ENCODE data around the gene TRMT13.

TRMT13 gene, protein sequence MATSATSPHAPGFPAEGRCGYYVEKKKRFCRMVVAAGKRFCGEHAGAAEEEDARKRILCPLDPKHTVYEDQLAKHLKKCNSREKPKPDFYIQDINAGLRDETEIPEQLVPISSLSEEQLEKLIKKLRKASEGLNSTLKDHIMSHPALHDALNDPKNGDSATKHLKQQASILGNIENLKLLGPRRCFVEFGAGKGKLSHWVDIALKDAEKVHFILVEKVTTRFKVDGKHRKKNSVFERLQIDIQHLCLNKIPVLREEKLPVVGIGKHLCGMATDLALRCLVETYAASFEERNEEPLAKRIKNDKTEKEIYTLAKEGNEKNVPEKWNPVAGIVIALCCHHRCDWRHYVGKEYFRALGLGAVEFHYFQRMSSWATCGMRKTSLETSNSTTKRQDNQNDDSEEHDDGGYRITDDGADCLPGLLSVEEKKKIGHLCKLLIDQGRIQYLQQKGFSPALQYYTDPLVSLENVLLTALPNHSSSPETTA
- total RNA-seq, result 2.7 to 16.4 (median 10.0) reads per million in 18 experiments

DNA sequence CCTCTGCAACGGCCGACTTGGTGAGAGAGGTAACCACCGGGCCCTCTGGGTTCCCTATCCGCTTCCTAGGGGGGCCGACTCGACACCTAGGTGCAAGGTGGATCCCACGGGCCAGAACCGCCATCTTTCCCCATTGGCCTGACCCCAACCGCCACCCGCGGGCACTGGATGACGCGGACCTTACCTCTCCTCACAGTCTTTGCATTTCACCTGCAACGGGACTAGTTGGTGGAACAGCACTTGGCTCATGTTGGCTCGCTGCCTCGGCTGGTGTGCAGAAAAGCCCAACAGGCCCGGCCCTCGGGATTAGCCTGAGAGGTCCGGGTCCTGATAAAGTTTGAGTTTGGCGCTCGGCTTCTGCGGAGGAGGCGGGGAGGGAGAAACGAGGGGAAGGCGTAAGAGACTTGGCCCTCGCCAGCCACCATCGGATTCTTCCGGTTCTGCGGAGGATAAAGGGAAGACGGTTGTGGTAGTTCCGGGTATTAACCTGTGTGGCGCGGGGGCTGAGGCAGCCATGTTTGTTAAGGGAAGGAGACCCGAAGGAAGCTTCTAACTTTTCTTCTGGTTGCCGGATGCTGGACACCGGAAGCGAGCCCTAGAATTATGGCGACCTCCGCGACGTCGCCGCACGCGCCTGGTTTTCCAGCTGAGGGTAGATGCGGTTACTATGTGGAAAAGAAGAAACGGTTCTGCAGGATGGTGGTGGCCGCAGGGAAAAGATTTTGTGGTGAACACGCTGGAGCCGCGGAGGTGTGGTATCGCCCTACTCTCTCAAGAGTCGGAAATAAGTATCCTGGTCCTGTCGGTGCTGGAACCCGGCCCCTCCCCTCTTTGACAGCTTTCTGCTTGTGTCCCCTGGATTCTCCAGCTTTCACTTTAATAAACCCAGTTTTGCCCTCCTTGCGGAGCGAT lies at the start of gene TRMT13, which contains the start of gene SASS6:
TSS of gene TRMT13 (plus strand) at position 598 of the 912 bp plus-strand sequence. CDS start at position 604, 6 bp downstream.
TSS of gene SASS6 (minus strand) at position 365 of the 912 bp plus-strand sequence. CDS start at position 249, 116 bp downstream.
- peak; percentile 98 for DNase-seq

DNA sequence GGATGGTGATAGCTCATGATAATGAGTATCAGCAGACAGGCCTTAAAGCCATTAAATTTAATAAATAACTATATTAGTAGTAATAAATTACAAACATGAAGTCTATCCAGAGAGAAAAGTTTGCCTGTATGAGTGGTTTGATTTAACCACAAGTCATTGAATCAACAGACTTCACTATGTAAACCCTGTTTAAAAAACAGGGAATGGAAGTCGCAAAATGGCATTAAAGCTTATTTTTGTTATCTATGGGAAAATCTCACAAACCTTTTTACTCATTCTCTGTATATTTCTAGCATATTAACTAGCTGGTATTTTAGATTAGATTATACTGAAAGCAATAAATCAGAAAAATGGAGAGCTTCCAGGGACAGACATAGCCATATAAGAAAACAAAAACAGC lies 45.6 kb upstream of the TRMT13 start:
- DNase-seq, result no peak

DNA sequence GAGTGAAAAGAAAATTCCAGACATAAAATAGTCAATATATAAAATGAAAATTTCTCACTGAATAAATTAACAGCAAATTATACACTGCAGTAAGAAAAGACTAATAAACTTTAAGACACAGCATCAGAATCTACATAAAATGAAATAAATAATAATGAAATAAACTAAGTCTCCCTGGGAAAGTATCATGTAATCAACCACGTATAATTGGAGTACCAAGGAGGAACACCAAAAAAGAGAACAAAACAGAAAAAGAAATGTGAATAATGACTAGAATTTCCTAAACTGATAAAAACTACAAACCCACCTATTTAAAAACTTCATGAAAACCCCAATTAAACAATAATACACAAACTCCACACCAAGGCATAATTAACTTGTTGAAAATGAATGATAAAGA lies 43.9 kb upstream of the TRMT13 start:
- no peak for DNase-seq

DNA sequence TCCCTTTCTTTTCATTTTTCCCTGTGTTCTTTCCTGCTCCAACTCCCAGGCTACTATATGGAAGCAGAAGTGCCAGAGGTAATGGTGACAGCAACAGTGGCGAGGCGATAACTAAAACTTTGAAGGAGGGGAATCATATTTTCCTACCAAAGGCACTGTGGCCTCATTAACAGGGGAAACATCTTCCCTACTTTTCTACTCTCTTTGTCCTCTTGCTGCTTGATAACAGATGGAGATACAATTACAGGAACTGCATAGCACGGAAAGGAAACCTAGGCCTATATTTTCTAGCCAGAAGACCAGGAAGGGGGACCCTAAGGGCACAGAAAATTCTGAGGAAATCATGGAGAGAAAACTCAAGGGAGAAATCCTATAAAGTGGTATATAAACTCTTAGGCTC lies 42.5 kb upstream of the TRMT13 start:
- DNase-seq, result no peak

DNA sequence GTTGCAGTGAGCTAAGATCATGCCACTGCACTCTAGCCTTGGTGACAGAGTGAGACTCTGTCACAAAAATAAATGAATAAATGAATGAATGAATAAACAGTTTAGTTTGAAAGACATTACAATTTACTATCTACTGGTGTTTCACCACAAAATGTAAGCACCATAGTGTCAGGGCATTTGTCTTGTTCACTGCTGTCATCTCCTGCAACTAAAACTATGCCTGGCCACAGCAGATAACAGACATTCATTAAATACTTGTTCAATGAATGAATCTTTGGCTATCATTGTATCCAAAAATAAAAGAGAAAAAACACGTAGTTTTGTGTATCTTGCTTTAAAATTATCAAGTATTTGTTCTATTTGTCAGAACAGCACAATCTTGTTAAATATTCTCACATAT lies 32.8 kb upstream of the TRMT13 start:
- no peak for DNase-seq

DNA sequence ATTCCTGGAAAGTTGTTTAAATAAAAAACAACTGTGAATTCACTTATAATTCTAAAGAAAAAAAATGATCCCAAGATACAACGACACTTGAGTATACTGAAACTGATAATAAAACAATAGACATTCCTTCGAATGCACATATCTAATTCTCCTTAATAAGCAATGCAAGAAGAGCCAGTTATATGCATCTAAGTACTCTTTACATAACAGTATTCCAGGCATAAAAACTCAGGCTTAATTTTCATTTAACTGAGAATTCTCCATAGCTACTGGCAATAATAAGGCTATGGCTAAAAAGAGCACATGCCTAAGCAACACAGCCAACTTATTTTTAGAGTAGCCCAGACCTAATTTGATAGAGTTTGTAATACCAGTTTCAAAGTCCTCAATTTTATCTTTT lies 31.4 kb upstream of the TRMT13 start:
- DNase-seq, result no peak

DNA sequence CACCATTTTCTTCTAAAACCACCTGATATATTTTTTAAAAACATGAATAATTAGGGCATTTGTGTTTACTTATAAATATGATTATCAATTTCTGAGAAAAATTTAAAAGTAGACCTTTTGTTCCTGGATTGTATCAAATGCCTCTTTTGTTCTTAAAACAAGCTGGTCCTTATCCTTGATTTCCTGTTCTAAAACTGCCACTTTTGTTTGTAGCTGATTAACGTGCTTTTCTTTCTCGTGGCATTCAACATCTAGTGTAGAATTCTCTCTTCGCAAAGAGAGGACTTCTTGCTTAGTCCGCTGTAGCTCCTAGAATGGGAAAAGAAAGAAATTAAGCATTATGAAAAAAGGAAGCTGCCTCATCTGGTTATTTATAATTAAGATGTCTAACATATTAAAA lies 25.3 kb upstream of the TRMT13 start:
- no peak for DNase-seq

DNA sequence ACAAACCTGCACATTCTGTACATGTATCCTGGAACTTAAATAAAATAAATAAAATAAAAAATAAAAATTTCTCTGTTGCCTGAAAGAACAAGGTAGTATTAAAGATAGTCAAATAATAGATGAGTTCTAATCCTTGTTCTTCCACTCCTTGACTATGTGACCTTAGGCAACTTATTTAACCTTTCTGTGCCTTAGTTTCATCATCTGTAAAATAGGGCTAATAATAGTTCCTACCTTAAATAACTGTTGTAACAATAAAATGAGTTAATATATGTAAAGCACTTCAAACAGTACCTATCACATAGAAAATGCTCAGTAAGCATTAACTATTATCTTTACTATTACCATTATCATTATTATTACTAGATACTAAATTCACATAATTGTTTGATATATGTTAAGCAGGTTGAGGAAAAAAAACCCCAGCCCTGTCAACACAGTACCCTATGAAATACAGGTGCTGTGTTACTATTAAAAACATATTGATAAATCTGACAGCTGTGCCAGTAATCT lies 23.4 kb upstream of the TRMT13 start:
- DNase-seq, result no peak

DNA sequence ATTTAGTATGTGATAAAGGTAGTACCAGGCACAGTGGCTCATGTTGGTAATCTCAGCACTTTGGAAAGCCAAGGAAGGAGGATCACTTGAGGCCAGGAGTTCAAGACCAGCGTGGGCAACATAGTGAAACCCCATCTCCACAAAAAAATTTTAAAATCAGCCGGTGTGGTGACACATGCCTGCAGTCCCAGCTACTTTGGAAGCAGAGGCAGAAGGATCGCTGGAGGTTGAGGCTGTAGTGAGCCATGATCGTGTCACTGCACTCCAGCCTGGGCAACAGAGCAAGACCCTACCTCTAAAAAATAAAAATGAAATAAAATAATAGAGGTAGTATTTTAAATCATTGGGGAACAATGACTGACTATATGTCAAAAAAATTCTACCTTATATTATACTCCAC lies 17.4 kb upstream of the TRMT13 start:
- no peak for DNase-seq

DNA sequence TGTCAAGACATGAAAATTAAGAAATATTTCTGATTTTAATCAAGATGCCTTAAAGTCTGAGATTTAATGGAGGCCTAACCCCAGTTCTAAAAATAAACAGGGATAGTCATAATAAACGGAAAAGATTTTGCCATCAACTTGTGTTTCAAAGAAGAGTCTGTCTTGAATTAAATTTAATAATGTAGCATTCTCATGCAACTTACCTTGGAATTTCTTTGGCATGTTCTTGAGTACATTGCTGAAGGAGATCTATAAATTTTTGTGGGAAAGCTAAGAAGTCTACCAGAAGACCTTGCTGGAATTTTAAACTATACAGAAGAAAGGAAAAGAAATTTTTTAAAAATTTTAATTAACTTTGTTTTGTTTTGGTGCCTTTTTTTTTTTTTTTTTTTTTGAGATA lies 10.8 kb upstream of the TRMT13 start:
- DNase-seq, result no peak

DNA sequence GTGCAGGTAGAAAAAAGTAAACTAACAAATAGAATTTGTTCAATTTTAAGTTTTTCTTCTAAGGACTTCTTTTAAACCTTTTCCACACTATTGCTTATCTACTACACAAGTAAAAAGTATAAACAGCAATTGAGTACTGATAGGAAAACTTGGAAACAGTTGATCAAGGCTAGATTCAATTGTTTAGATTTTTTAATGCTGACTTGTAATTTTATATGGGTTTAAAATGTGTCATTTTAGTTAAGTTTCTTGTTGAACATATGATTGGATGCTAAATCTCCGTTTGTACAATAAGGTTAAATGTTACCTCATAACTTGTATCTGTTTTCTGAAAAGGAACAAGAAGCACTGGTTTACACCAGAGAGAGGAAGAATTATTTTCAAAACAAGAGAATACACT lies 5.7 kb upstream of the TRMT13 start:
- DNase-seq, result no peak

DNA sequence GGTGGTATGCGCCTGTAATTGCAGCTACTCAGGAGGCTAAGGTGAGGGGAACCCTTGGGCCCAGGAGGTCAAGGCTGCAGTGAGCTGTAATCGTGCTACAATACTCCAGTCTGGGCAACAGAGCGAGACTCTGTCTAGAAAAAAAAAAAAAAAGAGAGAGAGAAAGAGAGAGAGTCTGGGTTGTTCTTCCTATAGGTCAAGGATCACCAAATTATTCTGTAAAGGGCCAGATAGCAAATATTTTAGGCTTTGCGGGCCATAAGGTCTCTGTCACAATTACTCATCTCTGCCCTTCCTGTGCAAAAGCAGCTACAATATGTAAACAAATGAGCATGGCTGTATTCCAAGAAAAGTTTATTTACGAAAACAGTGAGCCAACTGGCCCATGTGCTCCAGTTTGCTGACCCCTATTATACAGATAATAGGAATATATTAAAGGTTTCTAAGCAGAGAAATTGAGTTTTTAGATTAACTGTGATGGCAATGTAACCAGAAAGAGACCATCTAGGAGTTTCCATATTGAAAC lies 2.3 kb upstream of the TRMT13 start:
- DNase-seq, result no peak

DNA sequence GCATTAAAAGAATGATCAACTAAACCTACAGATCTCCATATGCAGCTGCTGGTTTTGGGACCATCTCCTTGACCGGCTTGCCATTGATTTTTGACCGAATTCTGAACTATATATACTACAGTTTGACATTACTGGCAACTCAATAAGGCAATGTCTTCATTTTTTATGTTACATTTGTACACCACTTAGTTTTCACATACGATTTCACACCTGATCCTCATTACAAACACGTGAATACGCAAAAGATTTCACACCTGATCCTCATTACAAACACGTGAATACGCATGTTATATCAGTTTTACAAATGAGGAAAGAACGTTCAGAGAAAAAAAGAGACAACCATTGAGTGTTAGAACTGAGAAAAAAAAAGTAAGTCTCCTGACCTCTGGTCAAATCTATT lies 1.3 kb upstream of the TRMT13 start:
- no peak for DNase-seq

DNA sequence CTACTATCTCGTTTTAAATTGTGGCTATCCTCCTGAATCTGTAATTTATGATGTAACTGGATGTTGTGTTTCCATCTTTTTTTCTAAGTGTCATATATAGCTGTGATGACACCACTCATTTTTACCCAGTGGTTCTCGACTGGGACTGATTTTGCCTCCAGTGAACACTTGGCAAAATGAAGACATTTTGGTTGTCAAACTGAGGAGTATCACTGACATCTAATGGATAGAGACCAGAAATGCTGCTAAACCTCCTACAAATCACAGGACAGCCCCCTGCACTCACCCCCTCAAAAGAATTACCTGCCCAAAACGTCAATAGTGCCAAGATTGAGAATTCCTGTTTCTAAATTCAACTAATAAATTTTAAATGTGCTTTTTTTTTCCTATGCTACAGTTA lies 1.9 kb downstream of the TRMT13 start:
- DNase-seq, result no peak

DNA sequence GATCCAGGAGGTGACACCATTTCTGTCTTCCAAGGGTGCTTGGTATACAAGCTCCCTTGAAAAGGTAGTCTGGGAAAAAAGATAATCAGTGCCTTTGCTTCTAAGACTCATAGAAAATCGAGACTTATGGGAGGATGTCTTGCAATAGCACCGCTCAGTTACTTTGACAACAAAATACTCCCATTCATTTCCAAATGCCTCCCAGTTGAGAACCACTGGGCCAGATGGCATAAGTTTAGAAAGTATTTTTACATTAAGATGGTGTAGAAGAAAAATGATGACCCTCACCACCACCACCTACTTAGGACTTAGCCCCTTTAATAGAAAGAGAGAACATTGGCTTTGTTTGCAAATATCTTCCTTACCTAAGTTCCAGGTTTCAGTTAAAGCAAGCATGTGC lies 4.6 kb downstream of the TRMT13 start:
- DNase-seq, result no peak

DNA sequence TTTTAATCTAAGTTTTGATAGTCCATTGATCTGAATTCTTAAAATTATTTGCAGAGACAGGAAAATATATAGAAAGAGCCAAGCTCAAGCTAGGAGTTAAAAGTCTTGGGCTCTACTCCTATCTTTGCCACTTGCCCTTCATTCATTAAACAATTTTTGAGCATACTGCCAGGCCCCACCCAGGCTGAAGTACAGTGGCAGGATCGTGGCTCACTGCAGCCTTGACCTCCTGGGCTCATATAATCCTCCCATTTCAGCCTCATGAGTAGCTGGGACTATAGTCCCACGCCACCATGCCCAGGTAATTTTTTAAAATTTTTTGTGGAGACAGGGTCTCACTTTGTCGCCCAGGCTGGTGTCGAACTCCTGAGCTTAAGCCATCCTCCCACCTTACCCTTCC lies 8.2 kb downstream of the TRMT13 start:
- no peak for DNase-seq

DNA sequence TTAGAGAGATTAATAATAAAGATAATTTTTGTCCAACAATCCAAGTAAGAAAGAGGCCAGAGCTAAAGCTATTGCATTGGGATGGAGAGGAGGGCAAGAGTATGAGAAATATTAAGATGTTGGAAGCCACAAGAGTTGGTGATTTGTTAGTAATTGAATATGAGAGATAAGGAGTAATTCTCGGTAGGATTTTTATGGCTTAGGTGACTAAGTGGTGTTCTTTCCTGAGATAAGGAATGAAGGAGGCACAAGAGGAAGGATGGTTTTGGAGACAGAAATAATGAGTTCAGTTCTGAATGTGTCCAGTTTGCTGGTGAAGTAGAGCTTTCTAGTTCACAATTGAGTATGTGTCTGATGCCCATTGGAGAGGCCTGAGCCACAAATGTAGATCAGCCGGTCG lies 9.4 kb downstream of the TRMT13 start:
- DNase-seq, result no peak

DNA sequence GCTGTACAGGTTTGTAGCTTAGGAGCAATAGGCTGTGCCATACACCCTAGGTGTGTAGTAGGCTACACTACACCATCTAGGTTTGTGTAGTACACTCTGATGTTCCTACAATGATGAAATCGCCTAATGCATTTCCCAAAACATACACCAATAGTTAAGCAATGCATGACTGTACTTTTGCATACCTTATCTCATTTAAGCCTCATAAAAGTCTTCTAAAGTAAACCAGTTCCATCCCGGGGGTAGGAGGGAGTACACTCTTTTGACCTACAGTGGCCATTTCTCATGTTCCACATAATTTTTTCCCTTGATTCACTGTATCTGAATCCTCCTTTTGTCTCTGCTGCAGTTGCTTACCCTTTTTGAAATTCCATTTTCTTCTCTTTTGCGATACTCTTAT lies 12.2 kb downstream of the TRMT13 start:
- no peak for DNase-seq

DNA sequence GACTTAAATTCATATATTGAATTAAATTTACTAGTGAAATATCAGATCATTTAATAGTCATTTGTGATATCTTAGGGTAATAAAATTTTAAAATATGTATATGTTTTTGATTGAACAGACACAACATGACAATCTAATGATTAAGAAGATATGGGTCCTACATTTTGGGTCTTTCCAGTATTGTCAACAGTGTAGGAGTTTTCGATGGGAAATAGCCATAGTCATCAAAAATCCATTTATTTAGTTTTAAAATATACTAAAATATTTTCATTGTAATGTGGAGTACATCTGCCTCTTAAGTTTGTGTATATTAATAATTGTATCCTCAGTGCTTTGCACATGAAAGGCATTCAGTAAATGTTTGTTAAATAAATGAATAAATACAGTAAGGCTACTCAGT lies 14.0 kb downstream of the TRMT13 start:
- no peak for DNase-seq

DNA sequence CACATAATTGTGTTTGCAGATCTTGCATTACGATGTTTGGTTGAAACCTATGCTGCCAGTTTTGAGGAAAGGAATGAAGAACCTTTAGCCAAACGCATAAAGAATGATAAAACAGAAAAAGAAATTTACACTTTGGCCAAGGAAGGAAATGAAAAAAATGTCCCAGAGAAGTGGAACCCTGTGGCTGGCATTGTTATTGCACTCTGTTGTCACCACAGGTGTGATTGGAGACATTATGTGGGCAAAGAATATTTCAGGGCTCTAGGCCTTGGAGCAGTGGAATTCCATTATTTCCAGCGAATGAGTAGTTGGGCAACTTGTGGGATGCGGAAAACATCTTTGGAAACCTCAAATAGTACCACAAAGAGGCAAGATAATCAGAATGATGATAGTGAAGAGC lies 14.9 kb downstream of the TRMT13 start:
- DNase-seq, result no peak

DNA sequence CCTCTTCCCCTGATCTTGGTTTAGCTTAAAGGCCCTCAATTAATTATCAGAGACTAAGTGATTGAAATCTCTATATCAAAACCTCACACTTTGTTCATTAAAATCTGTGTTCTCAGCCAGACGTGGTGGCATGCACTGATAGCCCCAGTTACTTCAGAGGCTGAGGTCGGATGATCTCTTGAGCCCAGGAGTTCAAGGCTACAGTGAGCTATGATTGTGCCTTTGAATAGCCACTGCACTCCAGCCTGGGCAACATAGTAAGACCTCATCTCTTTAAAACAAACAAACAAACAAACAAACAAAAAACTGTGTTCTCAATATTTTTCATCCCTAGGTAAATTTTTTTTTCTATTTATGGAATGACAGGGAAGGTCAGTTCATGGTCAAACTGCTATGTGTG lies 18.7 kb downstream of the TRMT13 start:
- no peak for DNase-seq

DNA sequence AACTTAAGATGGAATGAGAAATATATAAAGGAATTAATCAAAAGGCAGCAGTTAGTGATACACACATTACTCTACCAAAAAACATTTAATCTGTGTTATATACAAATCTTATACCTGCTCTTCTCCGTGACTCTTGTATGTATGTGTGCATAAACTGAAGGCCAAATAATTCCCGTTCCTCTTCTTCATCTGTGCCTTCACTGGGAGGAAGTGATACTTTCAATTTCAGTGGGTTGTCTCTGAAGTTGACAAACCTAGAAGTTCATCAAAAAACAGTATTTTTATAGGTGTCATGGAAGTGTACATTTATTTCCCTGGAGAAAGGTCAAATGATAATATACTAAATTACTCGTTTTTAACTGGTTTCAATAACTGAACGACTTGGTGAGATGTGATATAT lies 19.3 kb downstream of the TRMT13 start:
- peak; percentile 28 to 40 for DNase-seq

DNA sequence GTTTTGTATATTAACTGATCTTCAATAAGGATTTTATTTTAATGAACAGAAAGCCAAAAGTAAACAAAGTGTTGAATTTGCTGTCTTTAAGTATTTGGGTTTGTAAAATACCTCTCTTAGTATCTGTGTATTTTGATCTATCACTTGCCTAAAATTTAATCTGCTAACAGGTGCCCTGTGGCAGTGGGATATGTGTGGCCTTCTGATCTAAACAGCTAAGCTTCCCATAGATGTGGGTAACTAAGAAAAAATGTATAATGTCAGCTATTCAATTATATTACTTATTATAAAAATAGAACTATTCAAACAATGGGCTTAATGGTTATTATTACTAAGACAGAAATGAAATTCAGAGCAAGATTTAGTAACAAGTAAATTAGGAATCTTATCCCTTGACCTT lies 29.9 kb downstream of the TRMT13 start:
- DNase-seq, result no peak
